Measurements from ENCODE around the gene THOC6.
A peak's percentile ranks its signal among the peaks of the same experiment; 100 is the strongest.

Gene THOC6

DNA sequence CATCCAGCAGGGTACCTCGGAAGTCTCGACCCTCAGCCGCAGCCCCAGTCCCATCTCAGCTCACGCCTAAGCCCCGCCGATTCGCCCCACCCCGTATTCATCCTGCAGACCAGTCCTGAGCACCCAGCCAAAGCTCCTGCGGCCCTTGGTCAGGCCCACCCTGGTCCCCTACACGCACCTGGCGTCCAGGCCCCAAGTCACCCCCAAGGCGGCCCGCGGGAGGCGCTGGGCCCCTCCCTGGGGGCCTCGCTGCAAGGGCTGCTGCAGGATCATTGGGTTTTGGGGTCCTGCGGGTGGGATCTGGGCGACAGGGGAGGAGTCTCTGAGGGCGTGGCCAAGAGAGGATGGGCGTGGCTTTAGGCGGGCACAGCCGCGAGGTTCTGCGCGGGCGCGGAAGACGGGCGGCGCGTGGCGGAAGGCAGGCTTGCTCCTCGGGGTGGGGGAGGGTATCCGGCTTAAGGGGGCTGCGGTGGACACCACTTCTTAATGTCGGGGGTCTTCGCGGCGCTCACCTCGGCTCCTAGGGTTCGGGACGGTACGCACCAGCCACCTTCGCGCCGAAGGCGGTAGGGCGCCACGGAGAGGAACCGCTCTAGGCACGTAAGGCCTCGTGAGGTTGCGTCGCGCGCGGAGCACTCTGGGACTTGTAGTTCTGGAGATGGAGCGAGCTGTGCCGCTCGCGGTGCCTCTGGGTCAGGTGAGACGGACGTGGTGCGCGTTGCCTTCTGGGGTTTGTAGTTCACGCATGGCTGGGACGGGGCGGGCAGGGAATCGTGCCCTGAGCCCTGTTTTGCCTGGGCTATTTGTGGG lies at the start of gene THOC6, which contains the start of gene HCFC1R1:
Gene THOC6, plus strand, starts transcription at position 367 of the 810 bp plus-strand sequence. Its CDS starts 292 bp downstream, at position 659.
Gene HCFC1R1, minus strand, starts transcription at position 274 of the 810 bp plus-strand sequence. Its CDS starts 1 bp downstream, at position 273.
- DNase-seq, result peak; percentile 90 to 98 (median 94)

GRCh38 chr16:2974319-2975056 lies 49.3 kb upstream of the THOC6 start:
- no peak for DNase-seq

GRCh38 chr16:2975161-2975795 lies 48.6 kb upstream of the THOC6 start:
- DNase-seq, result no peak

DNA sequence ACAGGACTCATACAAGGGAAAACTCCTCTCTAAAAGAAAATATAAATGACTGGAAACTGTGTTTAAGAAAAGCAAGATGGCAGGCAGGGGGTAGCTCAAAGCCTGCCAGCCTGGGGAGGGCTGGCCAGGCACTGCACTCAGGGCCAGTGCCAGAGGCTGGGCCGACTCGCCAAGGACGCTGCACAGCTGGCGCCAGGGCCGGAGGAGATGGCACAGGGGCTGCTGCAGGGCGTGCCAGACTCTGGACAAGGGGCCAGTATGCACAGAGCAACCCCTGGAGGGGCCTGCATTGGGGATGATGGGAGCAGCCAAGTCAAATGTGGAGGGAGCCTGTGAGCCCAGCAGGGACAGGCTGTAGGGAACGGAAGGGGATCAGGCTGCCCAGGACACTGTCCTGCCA lies 47.6 kb upstream of the THOC6 start:
- DNase-seq, result no peak

- no peak for DNase-seq
Measured at GRCh38 chr16:2976673-2977072, 47.2 kb upstream of the THOC6 start.

DNA sequence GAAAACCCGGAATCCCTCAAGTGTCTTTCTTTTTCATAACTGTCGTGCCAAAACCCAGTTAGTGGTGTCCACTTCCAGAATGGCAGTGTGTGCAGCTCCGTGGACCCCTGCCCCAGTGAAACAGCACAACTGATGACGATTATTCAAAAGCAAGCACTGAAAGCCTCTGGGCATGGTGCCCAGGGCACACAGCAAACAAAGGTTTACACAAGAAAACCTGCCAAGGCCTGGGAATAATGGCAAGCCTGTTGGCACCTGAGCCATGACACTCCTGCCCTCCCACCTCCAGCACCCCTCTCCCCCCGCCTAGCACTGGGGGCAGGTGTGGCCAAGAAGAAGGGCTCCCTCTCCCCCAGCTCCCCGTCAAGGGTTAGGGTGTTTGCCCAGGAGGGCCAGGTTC lies 46.4 kb upstream of the THOC6 start:
- DNase-seq, result no peak

GRCh38 chr16:2979669-2980226 lies 44.1 kb upstream of the THOC6 start:
- no peak for DNase-seq

DNA sequence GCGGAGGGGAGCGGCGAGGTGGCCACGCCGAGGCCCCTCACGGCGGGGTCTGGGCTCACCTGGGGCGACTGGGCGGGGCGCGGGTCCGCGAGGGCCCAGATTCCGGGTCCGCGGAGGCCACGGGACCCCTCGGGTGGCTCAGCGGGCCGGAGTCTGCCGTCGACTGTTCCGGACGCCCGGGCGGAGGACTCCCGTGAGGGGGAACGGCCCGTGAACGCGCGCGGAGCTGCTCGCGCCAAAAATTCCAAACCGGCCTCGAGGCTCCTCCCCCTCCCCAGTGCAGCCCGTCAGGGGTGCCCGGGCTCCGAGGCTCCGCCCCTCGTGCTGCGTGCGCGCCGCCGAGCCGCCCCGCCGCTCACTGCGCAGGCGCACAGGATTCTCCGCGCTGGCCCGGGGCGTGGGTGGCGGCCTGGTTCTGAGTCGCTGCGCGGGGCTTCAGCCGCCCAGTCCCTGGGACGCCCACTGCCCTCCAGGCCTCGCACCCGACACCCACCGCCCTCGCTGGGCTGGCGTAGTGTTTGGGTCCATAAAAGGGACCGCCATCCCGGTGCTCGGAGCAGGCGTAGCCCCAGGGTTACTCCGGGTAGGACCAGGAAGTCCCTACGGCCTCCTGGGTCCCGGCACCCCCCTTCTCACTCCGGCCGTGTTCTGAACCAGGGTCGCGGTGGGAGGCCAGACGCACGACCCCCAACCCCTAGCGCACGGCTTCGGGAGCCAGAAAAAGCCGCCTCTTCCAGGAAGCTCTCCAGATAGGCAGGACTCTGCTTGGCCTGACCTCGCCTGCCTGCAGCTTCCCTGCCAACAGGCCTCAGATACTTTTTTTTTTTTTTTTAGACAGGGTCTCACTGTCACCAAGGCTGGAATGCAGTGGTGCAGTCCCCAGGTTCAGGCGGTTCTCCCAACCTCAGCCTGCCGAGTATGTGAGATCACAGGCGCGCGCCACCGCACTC lies 43.3 kb upstream of the THOC6 start, which contains the start of gene PKMYT1:
Gene PKMYT1, minus strand, starts transcription at position 220 of the 950 bp plus-strand sequence. CDS start 789 bp downstream, outside the sequence.
- peak; percentile 83 to 94 (median 90) for DNase-seq

DNA sequence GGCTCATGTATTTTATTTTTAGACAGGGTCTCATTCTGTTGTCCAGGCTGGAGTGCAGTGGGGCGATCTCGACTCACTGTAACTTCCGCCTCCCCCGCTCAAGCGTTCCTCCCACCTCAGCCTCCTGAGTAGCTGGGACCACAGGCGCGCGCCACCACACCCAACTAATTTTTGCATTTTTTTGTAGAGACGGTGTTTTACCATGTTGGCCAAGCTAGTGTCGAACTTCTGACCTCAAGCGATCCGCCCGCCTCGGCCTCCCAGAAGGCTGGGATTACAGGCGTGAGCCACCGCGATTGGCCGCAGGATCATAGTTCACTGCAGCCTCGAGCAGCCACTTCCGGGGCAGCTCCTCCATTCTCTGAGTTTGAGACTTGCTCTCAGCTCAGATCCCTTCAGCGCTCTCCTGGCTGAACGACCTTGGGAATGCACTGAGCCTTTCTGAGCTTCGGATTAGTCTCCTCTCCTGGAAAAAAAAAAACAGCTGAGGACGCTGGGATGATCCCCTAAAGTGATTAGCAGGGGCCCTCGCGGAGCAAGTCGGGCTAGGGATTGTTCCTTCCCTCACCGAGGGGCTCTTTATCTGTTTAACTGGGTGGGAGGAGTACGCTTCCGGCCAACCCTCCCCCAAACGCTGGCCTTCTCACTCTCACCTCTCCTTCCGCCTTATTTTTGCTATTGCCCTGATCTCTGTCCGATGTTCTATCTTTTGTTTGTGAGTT lies 42.5 kb upstream of the THOC6 start:
- no peak for DNase-seq

DNA sequence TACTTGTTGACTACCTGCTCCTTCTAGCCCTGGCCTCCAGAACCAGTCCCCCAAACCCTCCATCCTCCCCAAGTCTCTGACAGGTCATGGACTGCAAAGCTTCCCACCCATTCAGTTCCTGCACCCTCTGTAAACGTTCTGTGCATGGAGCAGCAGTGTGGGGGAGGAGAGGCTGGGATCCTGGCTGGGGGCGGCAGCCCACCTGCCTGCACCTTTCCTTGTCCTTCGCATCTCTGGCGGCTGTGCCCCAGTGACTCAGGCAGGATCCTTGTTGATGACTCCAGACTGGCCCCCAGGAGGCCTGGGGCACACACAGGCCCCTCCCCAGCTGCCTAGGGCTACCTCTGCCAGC lies 42.0 kb upstream of the THOC6 start:
- DNase-seq, result no peak

DNA sequence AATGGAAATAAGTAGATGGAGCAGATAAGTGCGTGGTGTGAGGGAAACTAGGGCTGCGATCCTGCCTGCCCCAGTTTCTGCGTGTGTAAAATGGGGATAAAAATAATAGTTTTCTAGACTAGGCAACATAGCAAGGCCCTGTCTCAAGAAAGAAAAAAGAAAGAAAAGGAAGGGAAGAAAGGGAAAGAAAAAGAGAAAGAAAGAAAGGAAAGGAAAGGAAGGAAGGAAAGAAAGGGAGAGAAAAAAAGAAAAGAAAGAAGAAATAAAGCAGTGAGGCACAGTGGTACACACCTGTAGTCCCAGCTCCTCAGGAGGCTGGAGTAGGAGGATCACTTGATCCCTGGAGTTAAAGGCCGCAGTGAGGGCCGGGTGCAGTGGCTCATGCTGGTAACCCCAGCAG lies 41.4 kb upstream of the THOC6 start:
- no peak for DNase-seq

DNA sequence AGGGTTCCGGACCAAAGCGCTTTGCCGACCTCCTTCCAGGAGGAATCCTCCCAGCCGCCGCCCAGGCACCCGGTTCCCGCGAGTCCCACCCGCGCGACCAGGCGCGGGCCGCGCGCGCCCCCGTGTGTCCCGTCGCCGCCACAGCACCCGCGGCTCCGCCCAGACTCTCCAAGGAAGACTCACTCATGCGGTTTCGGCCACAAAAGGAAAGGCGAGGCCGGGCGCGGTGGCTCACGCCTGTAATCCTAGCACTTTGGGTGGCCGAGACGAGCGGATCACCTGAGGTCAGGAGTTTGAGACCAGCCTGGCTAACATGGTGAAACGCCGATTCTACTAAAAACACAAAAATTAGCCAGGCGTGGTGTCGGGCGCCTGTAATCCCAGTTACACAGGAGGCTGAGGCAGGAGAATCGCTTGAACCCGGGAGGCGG lies 40.1 kb upstream of the THOC6 start:
- DNase-seq, result peak in 5 of 6 experiments; percentile 21 to 60 (median 51)

DNA sequence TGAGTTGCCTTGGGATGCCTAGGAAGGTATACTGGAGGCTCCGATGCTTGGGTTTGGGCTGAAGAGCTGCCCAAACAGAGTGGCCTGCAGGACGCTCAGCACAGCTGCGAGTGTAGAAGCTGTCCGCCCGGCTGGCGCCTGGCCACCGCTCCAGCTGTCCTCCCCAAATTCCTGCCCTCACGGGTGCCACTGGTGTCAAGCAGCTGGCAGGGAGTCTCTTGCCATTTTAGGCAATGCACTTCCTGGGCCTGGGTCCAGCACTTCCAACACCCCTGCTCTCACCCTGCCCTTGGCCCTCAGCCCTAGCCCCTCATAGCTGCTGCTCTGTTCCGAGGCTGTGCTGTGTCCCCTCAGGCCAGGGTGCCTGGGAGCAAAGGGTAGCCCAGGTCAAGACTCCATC lies 38.4 kb upstream of the THOC6 start:
- no peak for DNase-seq

- no peak for DNase-seq
Measured at GRCh38 chr16:2985893-2986355, 37.9 kb upstream of the THOC6 start.

- DNase-seq, result no peak
Measured at GRCh38 chr16:2986623-2987188, 37.1 kb upstream of the THOC6 start.

- no peak for DNase-seq
Measured at GRCh38 chr16:2987286-2987685, 36.5 kb upstream of the THOC6 start.

DNA sequence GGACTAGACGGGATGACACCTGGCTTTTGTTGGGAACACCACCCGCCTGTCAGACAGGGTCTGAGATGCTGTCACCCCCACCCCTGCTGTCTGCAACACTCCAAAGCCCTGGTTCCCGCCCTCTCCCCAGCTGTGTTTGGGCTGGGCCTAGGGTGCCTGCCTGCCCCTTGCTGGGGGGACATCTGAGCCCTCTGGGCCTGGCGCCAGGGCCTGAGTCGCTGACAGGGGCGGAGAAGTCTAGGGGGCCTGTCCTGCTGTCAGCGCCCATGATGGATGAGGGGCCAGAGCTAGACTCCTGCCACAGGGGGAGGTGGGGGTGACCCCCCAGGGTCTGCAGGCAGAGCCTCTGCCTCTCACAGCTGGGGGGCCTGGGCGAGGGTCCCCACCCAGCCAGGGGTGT lies 36.0 kb upstream of the THOC6 start:
- DNase-seq, result no peak

DNA sequence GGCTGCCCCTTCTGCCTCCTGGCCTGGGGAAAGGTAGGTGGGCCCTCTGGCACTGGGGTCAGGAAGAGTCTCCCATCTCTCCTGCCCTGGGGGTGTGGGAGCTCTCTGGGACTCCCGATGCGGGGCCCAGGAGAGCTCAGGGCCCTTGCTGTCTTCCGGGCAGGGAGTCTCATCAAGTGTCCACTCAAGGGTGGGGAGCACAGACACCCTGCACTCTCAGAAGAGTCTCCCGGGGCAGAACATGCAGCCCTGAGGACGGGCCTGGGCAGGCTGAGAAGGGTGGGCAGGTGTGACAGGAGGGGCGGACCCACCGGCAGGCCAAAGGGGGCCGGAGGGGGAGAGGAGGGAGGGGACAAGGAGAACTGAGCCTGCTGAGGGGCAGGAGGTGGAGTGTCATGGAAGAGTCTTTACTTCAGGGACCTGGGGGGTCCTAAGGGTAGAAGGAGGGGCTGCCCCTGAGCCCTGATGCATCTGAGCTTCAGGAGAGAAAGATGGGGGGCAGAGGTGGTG lies 35.2 kb upstream of the THOC6 start:
- DNase-seq, result no peak

- no peak for DNase-seq
Measured at GRCh38 chr16:2990891-2991290, 32.9 kb upstream of the THOC6 start.

DNA sequence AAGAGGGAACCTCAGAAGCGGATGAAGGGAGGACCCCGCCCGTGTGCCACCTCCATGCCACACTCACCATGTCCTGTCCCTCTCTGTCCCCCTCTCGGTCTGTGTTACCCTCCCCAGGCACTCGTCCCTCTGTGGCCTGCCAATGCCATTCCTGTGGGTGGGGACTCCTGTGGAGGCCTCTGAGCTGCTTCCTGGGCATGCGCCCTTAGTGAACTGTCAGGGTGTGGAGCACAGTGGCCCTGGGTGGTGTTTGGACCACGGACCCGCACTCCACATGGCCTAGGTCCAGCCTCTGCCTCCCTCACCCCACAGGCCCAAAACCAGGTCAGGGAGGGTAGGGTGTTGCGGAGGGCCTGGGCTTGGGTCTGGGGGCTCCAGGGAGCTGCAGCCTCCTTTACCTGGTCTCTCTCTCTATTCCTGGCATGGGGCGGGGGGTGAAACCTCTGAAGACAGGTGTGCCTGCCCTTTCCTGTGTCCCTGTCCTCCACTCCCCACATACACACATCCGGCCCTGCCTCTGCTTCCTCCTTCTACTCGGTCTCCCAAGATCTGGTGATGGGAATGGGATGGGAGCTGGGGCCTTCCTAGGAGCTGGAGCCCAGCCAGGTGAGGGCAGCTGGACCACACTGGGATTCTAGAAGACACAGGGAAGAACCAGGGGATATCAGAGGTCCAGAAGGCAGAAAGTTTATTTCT lies 32.1 kb upstream of the THOC6 start:
- DNase-seq, result no peak

Measured in stimulated activated naive CD4-positive, alpha-beta T cell (primary cell).